DOHH2 (cell line): ENCODE results near the gene TIMM44.

ENCODE experiments used
- H3F3A ChIP-seq: fragments of 200-600 bp; sonication (generic), shearing (Covaris generic); 2 replicates; pipeline ENCODE4 v1.6.0; 2016; ENCODE audit warnings: antibody characterized with exemption, mild to moderate bottlenecking; ENCODE audit not compliant: control insufficient read depth, insufficient read depth
- H3K27ac ChIP-seq: fragments of 200-600 bp; sonication (generic); 2 replicates; pipeline ENCODE4 v1.5.1; 2014; ENCODE audit warnings: low read depth, mild to moderate bottlenecking, low read length, moderate library complexity
- H3K27me3 ChIP-seq: fragments of 200-600 bp; sonication (generic); 2 replicates; pipeline ENCODE4 v1.6.1; 2014; ENCODE audit warnings: mild to moderate bottlenecking, low read length, mixed read lengths; ENCODE audit not compliant: control insufficient read depth
- H3K36me3 ChIP-seq: fragments of 200-600 bp; sonication (generic); 2 replicates; pipeline ENCODE4 v1.6.1; 2014; ENCODE audit warnings: mild to moderate bottlenecking, low read length, moderate library complexity, mixed read lengths; ENCODE audit not compliant: control insufficient read depth
- H3K4me1 ChIP-seq: fragments of 200-600 bp; sonication (generic); 2 replicates; pipeline ENCODE4 v1.6.1; 2014; ENCODE audit warnings: mild to moderate bottlenecking, low read length, mixed read lengths; ENCODE audit not compliant: control insufficient read depth
- H3K4me2 ChIP-seq: fragments of 200-600 bp; sonication (generic); 2 replicates; pipeline ENCODE4 v1.6.0; 2014; ENCODE audit warnings: mild to moderate bottlenecking, low read length, moderate library complexity
- H3K4me3 ChIP-seq: fragments of 200-600 bp; sonication (generic); 2 replicates; pipeline ENCODE4 v1.5.1; 2014; ENCODE audit warnings: mild to moderate bottlenecking, low read length, mixed read lengths
- H3K79me2 ChIP-seq: fragments of 200-600 bp; sonication (generic); 2 replicates; pipeline ENCODE4 v1.6.1; 2014; ENCODE audit warnings: mild to moderate bottlenecking, low read length, mixed read lengths; ENCODE audit not compliant: control insufficient read depth
- H3K9me2 ChIP-seq: fragments of 200-600 bp; sonication (generic); replicated peaks from 2 replicates; pipeline ENCODE4 v1.6.1; 2014; ENCODE audit warnings: mild to moderate bottlenecking, low read length, mixed read lengths; ENCODE audit not compliant: control insufficient read depth
- H3K9me3 ChIP-seq: fragments of 200-600 bp; sonication (generic); 2 replicates; pipeline ENCODE4 v1.6.1; 2014; ENCODE audit warnings: antibody characterized with exemption, low read length, mixed read lengths; ENCODE audit not compliant: control insufficient read depth, insufficient read depth
- H4K20me1 ChIP-seq: fragments of 200-600 bp; sonication (generic); 2 replicates; pipeline ENCODE4 v1.6.0; 2014; ENCODE audit warnings: low read depth, mild to moderate bottlenecking, antibody characterized with exemption, low read length, moderate library complexity; ENCODE audit not compliant: control insufficient read depth, insufficient read depth
- CTCF ChIP-seq: fragments of 200-600 bp; sonication (generic); IDR thresholded peaks from one replicate; pipeline ENCODE4 v1.5.1; 2014; ENCODE audit warnings: antibody characterized with exemption, mild to moderate bottlenecking, low read depth, low read length; ENCODE audit not compliant: poor library complexity, severe bottlenecking
- EZH2phosphoT487 ChIP-seq: fragments of 200-600 bp; sonication (generic); IDR thresholded peaks from 2 replicates; pipeline ENCODE4 v1.6.1; 2017; ENCODE audit warnings: borderline replicate concordance, mild to moderate bottlenecking, antibody characterized with exemption, low read length, moderate library complexity, mixed read lengths

The TIMM44 gene

GRCh38 chr19:7985481-7985911 is 42.0 kb upstream of the TIMM44 start:
- H4K20me1 ChIP-seq, result peaks cover 5% of the 10 kb centered on the region
- no peak overlapping the region for H3K4me2 ChIP-seq
- no peaks in the 10 kb centered on the region for H3K9me3 ChIP-seq
- H3K27ac ChIP-seq, result no peak overlapping the region
- H3K4me3 ChIP-seq, result no peak overlapping the region
- H3K4me1 ChIP-seq, result no peaks in the 10 kb centered on the region
- H3K9me2 ChIP-seq, result no peaks in the 10 kb centered on the region
- H3F3A ChIP-seq, result no peaks in the 10 kb centered on the region
- H3K27me3 ChIP-seq, result no peaks in the 10 kb centered on the region
- H3K36me3 ChIP-seq, result peaks cover 92% of the 10 kb centered on the region
- TF ChIP-seq EZH2phosphoT487, result no peak
- TF ChIP-seq CTCF, result no peak
- H3K79me2 ChIP-seq, result peaks cover 81% of the 10 kb centered on the region

- no peaks in the 10 kb centered on the region for H3K4me1 ChIP-seq
- H3K4me2 ChIP-seq, result no peak overlapping the region
- H3K27ac ChIP-seq, result no peak overlapping the region
- no peak for TF ChIP-seq EZH2phosphoT487
- no peak for TF ChIP-seq CTCF
- peaks cover 70% of the 10 kb centered on the region for H3K79me2 ChIP-seq
- no peaks in the 10 kb centered on the region for H3K9me3 ChIP-seq
- no peak overlapping the region for H3K4me3 ChIP-seq
- H3F3A ChIP-seq, result no peaks in the 10 kb centered on the region
- peaks cover 93% of the 10 kb centered on the region for H3K36me3 ChIP-seq
- no peaks in the 10 kb centered on the region for H3K27me3 ChIP-seq
- H3K9me2 ChIP-seq, result no peaks in the 10 kb centered on the region
- H4K20me1 ChIP-seq, result peaks cover 5% of the 10 kb centered on the region
Observed at GRCh38 chr19:7983995-7984837, 40.8 kb upstream of the TIMM44 start.

GRCh38 chr19:7983286-7983950 is 40.0 kb upstream of the TIMM44 start:
- Histone ChIP-seq H3K9me3 (no peaks in the 10 kb centered on the region), H3F3A (no peaks in the 10 kb centered on the region), H3K27ac (no peak overlapping the region), H3K4me1 (no peaks in the 10 kb centered on the region), H3K79me2 (peaks cover 70% of the 10 kb centered on the region), H3K4me3 (no peak overlapping the region), H4K20me1 (peaks cover 5% of the 10 kb centered on the region), H3K4me2 (no peak overlapping the region), H3K36me3 (peaks cover 93% of the 10 kb centered on the region), H3K27me3 (no peaks in the 10 kb centered on the region), H3K9me2 (no peaks in the 10 kb centered on the region)
- no peak for TF ChIP-seq CTCF
- TF ChIP-seq EZH2phosphoT487, result no peak
